Measurements from ENCODE around the gene C22orf15. TPM values are rescaled to one million over a fixed set of nuclear protein-coding genes. Genes with fewer than 3 reads are reported as not detected.

C22orf15 gene
- total and polyA plus RNA-seq, 9 of the 15 experiments (the other 6 are each of a cell fraction or from before 2014, with no cell fraction given), result 0.07 TPM; not detected in 8

GRCh38 chr22:23715806-23716375 lies 46.9 kb upstream of the C22orf15 start:
- H3K9ac ChIP-seq (ENCODE audit: insufficient read depth in 1 of 2, low read depth in 2 of 2, low read length in 2 of 2), result peak overlapping the region; percentile 80 to 94; a peak in 2 of 4 replicates
- DNase-seq (ENCODE audit: extremely low read depth in 1 of 4, low spot score in 3 of 4) (peak in 2 of 4 experiments; percentile 13 to 21), FAIRE-seq (peak; percentile 60), ATAC-seq (no peak; the same call in 2 of the 3 replicates)
- peak overlapping the region; percentile 46; the same call in 2 of the 3 replicates for H3K27ac ChIP-seq (ENCODE audit: extremely low read depth, low read depth, low read length)
- peaks cover 34% of the 10 kb centered on the region; the same call in 1 of the 3 replicates for H3K36me3 ChIP-seq (ENCODE audit: control insufficient read depth, insufficient read depth, low read length)
- peaks cover 6 to 25% of the 10 kb centered on the region in 2 experiments; a peak in 4 of 5 replicates for H3K4me1 ChIP-seq (replicated peaks in 1 of 2; ENCODE audit: control insufficient read depth in 2 of 2, insufficient read depth in 2 of 2, low read length in 2 of 2)
- no peak for TF ChIP-seq CCNT2 (IDR thresholded peaks at IDR 0.05; ENCODE audit: borderline replicate concordance, extremely low read depth, insufficient read length, low read depth, low read length)
- TF ChIP-seq NEUROD1 (IDR thresholded peaks at IDR 0.05; ENCODE audit: borderline replicate concordance, low read depth, low read length, partially characterized antibody), result no peak
- TF ChIP-seq ESRRA (IDR thresholded peaks at IDR 0.05; ENCODE audit: borderline replicate concordance, low read depth), result peak; percentile 28; the same call in 1 of the 2 replicates
- TF ChIP-seq TSHZ1 (CRISPR knock-in tag; IDR thresholded peaks at IDR 0.05), result no peak
- TF ChIP-seq RNF2 (IDR thresholded peaks at IDR 0.05), result no peak
- TF ChIP-seq RUNX1 (IDR thresholded peaks at IDR 0.05; ENCODE audit: low read depth), result no peak
- TF ChIP-seq ZKSCAN3 (CRISPR knock-in tag; IDR thresholded peaks at IDR 0.05), result no peak
- TF ChIP-seq POLR3A (IDR thresholded peaks at IDR 0.05; ENCODE audit: borderline replicate concordance, extremely low read depth, insufficient read depth, insufficient read length), result peak; percentile 21
- no peak for TF ChIP-seq ZKSCAN1 (IDR thresholded peaks at IDR 0.05; ENCODE audit: low read depth, low read length)
- TF ChIP-seq TBP (optimal IDR thresholded peaks at IDR 0.05; ENCODE audit: low read depth, low read length), result peak; percentile 64
- intact Hi-C loops (cut with micrococcal nuclease), result no loop called here
- H3K4me3 ChIP-seq, result peak overlapping the region; percentile 77; the same call in 1 of the 2 replicates
- no peaks in the 10 kb centered on the region for H3K27me3 ChIP-seq (ENCODE audit: control insufficient read depth in 2 of 2, insufficient read depth in 2 of 2, low read length in 2 of 2)
- no peaks in the 10 kb centered on the region for H3K9me1 ChIP-seq (ENCODE audit: control insufficient read depth, insufficient read depth, low read length)
- no peak overlapping the region for H2AFZ ChIP-seq (ENCODE audit: low read depth, low read length)
- ChIA-PET CTCF (ENCODE audit: low intra/inter-chr PET ratio) (no interaction called here), POLR2A (no interaction called here)
- H4K20me1 ChIP-seq (replicated peaks; ENCODE audit: control insufficient read depth, insufficient read depth, low read length), result no peaks in the 10 kb centered on the region
- no peaks in the 10 kb centered on the region for H3K9me3 ChIP-seq (replicated peaks; ENCODE audit: control insufficient read depth, insufficient read depth, low read depth, low read length)
- no TSS peak for BruUV-seq (replicated peaks)
- H3K4me2 ChIP-seq (ENCODE audit: insufficient read depth, low read length), result peak overlapping the region; percentile 79
- H3K79me2 ChIP-seq (ENCODE audit: control insufficient read depth, insufficient read depth, low read length), result peaks cover 19% of the 10 kb centered on the region
- 19% methylated on average over 13 of the region's 18 CpGs for WGBS (ENCODE audit: insufficient coverage, low coverage, missing lambda C conversion rate)
- in situ Hi-C loops (cut with MboI), result no loop called here
